SK-N-SH (cell line): ENCODE data around the gene SIGLEC12. TPM values are rescaled to one million over a fixed set of nuclear protein-coding genes. Genes with fewer than 3 reads are reported as not detected.

ENCODE experiments used
- CTCF ChIA-PET: fragments of 300-600, 350-600 bp; formaldehyde crosslinking; extraction: SDS; loops from one replicate; lab custom pipeline; 2021; lab: Yijun Ruan, JAX
- POLR2A ChIA-PET: fragments of 350-600 bp; sonication (Branson Sonifier 250); formaldehyde crosslinking; extraction: SDS; loops from one replicate; lab custom pipeline; 2020; ENCODE audit warnings: antibody characterized with exemption, inconsistent platforms; lab: Yijun Ruan, JAX
- DNase-seq: peaks from one replicate; pipeline ENCODE4 v3.0.0; 2012
- H2AFZ ChIP-seq: fragments of 200-600 bp; sonication (generic); 2 replicates; pipeline ENCODE4 v1.8.1; 2016; ENCODE audit warnings: antibody characterized with exemption, mild to moderate bottlenecking, low read depth
- H3F3A ChIP-seq: fragments of 200-600 bp; sonication (generic); replicated peaks from 2 replicates; pipeline ENCODE3; 2016; ENCODE audit warnings: antibody characterized with exemption, mild to moderate bottlenecking; ENCODE audit not compliant: insufficient read depth
- H3K27ac ChIP-seq, 2 experiments: fragments of 200-500 bp in 1 of 2; fragments of 200-600 bp in 1 of 2; sonication (Bioruptor generic) in 1 of 2; sonication (generic), shearing (Covaris generic) in 1 of 2; 2 replicates each; pipeline versions ENCODE4 v1.5.1 to v1.6.1; 2014 to 2016; ENCODE audit warnings: low read depth in 2 of 2, inconsistent platforms in 1 of 2, low read length in 1 of 2, mild to moderate bottlenecking in 1 of 2, mixed read lengths in 1 of 2
- H3K27me3 ChIP-seq: fragments of 200-600 bp; sonication (generic), shearing (Covaris generic); 2 replicates; pipeline ENCODE4 v1.6.1; 2016; ENCODE audit warnings: mixed run types; ENCODE audit not compliant: insufficient read depth
- H3K36me3 ChIP-seq, 2 experiments: fragments of 200-500 bp in 1 of 2; fragments of 200-600 bp in 1 of 2; sonication (Bioruptor generic) in 1 of 2; sonication (generic) in 1 of 2; replicated peaks in 1 of 2; 2 replicates each; pipeline versions ENCODE3 to v1.5.1; 2014 to 2016; ENCODE audit warnings: low read length in 1 of 2, mild to moderate bottlenecking in 1 of 2; ENCODE audit not compliant: insufficient read depth in 2 of 2, control insufficient read depth in 1 of 2
- H3K4me1 ChIP-seq, 2 experiments: fragments of 200-500 bp in 1 of 2; fragments of 200-600 bp in 1 of 2; sonication (Bioruptor generic) in 1 of 2; sonication (generic), shearing (Covaris generic) in 1 of 2; 2 replicates each; pipeline versions ENCODE4 v1.5.1 to v1.6.1; 2014 to 2016; ENCODE audit warnings: low read depth in 1 of 2, low read length in 1 of 2, mixed run types in 1 of 2; ENCODE audit not compliant: insufficient read depth in 2 of 2, control insufficient read depth in 1 of 2
- H3K4me2 ChIP-seq: fragments of 200-600 bp; sonication (generic), shearing (Covaris generic); 2 replicates; pipeline ENCODE4 v1.6.1; 2017; ENCODE audit warnings: mixed run types
- H3K4me3 ChIP-seq, 2 experiments: fragments of 200-500 bp in 1 of 2; fragments of 200-600 bp in 1 of 2; sonication (Bioruptor generic) in 1 of 2; sonication (generic), shearing (Covaris generic) in 1 of 2; 2 replicates each; pipeline versions ENCODE4 v1.5.1 to v1.8.1; 2014 to 2016; ENCODE audit warnings: low read depth in 2 of 2, inconsistent platforms in 1 of 2, low read length in 1 of 2, mild to moderate bottlenecking in 1 of 2, mixed read lengths in 1 of 2, moderate library complexity in 1 of 2
- H3K79me2 ChIP-seq: fragments of 200-600 bp; sonication (generic); 2 replicates; pipeline ENCODE4 v1.8.1; 2017; ENCODE audit warnings: mild to moderate bottlenecking; ENCODE audit not compliant: insufficient read depth
- H3K9ac ChIP-seq: fragments of 200-600 bp; sonication (generic); 2 replicates; pipeline ENCODE4 v1.6.1; 2017; ENCODE audit warnings: mixed run types
- H3K9me2 ChIP-seq: fragments of 200-600 bp; sonication (generic); 2 replicates; pipeline ENCODE4 v1.6.1; 2017; ENCODE audit warnings: mixed run types
- H3K9me3 ChIP-seq: fragments of 200-600 bp; sonication (generic); 2 replicates; pipeline ENCODE4 v1.6.1; 2017; ENCODE audit warnings: mixed run types, mild to moderate bottlenecking, moderate library complexity
- H4K20me1 ChIP-seq: fragments of 200-600 bp; sonication (generic); 2 replicates; pipeline ENCODE4 v1.6.1; 2017; ENCODE audit warnings: mild to moderate bottlenecking, mixed run types; ENCODE audit not compliant: insufficient read depth
- CTCF ChIP-seq: fragments of 200-600 bp; sonication (generic); IDR thresholded peaks from 2 replicates; pipeline ENCODE4 v1.6.1; 2017; ENCODE audit warnings: antibody characterized with exemption, mild to moderate bottlenecking, moderate library complexity
- EZH2phosphoT487 ChIP-seq: fragments of 200-600 bp; sonication (generic); IDR thresholded peaks from 2 replicates; pipeline ENCODE4 v1.6.1; 2017; ENCODE audit warnings: low read depth, mixed run types, mild to moderate bottlenecking, antibody characterized with exemption, moderate library complexity, borderline replicate concordance
- FOXJ3 ChIP-seq: sonication (generic); formaldehyde crosslinking; IDR thresholded peaks from 2 replicates; pipeline ENCODE4 v1.5.1; 2020; ENCODE audit warnings: mild to moderate bottlenecking, missing genetic modification reagents
- GABPA ChIP-seq: IDR thresholded peaks from 2 replicates; pipeline ENCODE4 v1.4.0; 2012; ENCODE audit warnings: low read depth, mild to moderate bottlenecking
- GATA2 ChIP-seq: sonication (generic); formaldehyde crosslinking; IDR thresholded peaks from 2 replicates; pipeline ENCODE4 v1.5.0; 2020; ENCODE audit warnings: mild to moderate bottlenecking, missing genetic modification reagents
- MAX ChIP-seq: IDR thresholded peaks from 2 replicates; pipeline ENCODE4 v1.4.0; 2012; ENCODE audit warnings: low read depth
- PBX3 ChIP-seq: IDR thresholded peaks from 2 replicates; pipeline ENCODE4; 2012
- RAD21 ChIP-seq: IDR thresholded peaks from 2 replicates; pipeline ENCODE4 v1.6.1; 2012; ENCODE audit warnings: mild to moderate bottlenecking, low read length
- REST ChIP-seq: IDR thresholded peaks from 2 replicates; pipeline ENCODE4 v1.6.1; 2012; ENCODE audit warnings: mild to moderate bottlenecking, low read depth, low read length, moderate library complexity
- RFX5 ChIP-seq: IDR thresholded peaks from 2 replicates; pipeline ENCODE4 v1.6.1; 2012; ENCODE audit warnings: mild to moderate bottlenecking, improper control_type of control experiment, low read length
- TCF12 ChIP-seq: IDR thresholded peaks from 2 replicates; pipeline ENCODE4 v1.4.0; 2012
- TEAD4 ChIP-seq: IDR thresholded peaks from 2 replicates; pipeline ENCODE4 v1.4.0; 2012; ENCODE audit warnings: mild to moderate bottlenecking, borderline replicate concordance; ENCODE audit not compliant: insufficient read depth
- USF1 ChIP-seq: IDR thresholded peaks from 2 replicates; pipeline ENCODE4 v1.4.0; 2012; ENCODE audit warnings: low read depth, borderline replicate concordance
- YY1 ChIP-seq: IDR thresholded peaks from 2 replicates; pipeline ENCODE4 v1.4.0; 2012; ENCODE audit warnings: low read depth, mild to moderate bottlenecking
- WGBS: methylation state at CpG from one replicate; pipeline ENCODE4 v1.1.6; 2017; ENCODE audit warnings: low lambda C conversion rate; 5-methylcytosine and 5-hydroxymethylcytosine counted together
- polyA plus RNA-seq, 3 experiments: library from polyadenylated mRNA; depleted of rRNA; stranded (reverse); fragments of >200 nt; gene quantifications; 2 replicates each; pipeline ENCODE4 v1.2.3, GENCODE V29; 2012

Gene SIGLEC12
- polyA plus RNA-seq, 1 of the 3 experiments (the other 2 are of a cell fraction) = not detected

- Histone ChIP-seq H3K36me3 (no peaks in the 10 kb centered on the region), H3K4me2 (no peak overlapping the region), H3K4me1 (no peaks in the 10 kb centered on the region), H2AFZ (no peak overlapping the region), H3K4me3 (no peak overlapping the region)
- DNase-seq = no peak
- WGBS = 23% methylated on average over 2 of the region's 4 CpGs
- CTCF ChIA-PET = no interaction called here
- TF ChIP-seq YY1 (no peak), TCF12 (no peak), REST (no peak), TEAD4 (no peak), MAX (no peak), FOXJ3 (CRISPR knock-in tag) (no peak), EZH2phosphoT487 (no peak), CTCF (no peak)
- TF ChIP-seq, all 33 proteins: peak for 0
- Histone ChIP-seq H3K79me2 (no peaks in the 10 kb centered on the region), H3F3A (no peaks in the 10 kb centered on the region), H4K20me1 (no peaks in the 10 kb centered on the region), H3K9ac (no peak overlapping the region), H3K9me3 (no peaks in the 10 kb centered on the region), H3K9me2 (no peaks in the 10 kb centered on the region), H3K27me3 (peaks cover 31% of the 10 kb centered on the region; the same call in 1 of the 2 replicates), H3K27ac (no peak overlapping the region)
- POLR2A ChIA-PET = no interaction called here
Measured at GRCh38 chr19:51548891-51549305, 47.3 kb upstream of the SIGLEC12 start.

GRCh38 chr19:51548213-51548651 lies 46.6 kb upstream of the SIGLEC12 start:
- Histone ChIP-seq H3K27ac (no peak overlapping the region), H3K4me1 (no peaks in the 10 kb centered on the region), H3K9ac (no peak overlapping the region), H3K9me3 (no peaks in the 10 kb centered on the region), H2AFZ (no peak overlapping the region), H3F3A (no peaks in the 10 kb centered on the region), H3K4me3 (no peak overlapping the region), H3K79me2 (no peaks in the 10 kb centered on the region), H3K36me3 (no peaks in the 10 kb centered on the region), H3K27me3 (peaks cover 33% of the 10 kb centered on the region; the same call in 1 of the 2 replicates), H3K9me2 (no peaks in the 10 kb centered on the region), H4K20me1 (no peaks in the 10 kb centered on the region), H3K4me2 (no peak overlapping the region)
- 18% methylated on average over 5 of the region's 5 CpGs for WGBS
- no peak for DNase-seq
- CTCF ChIA-PET = interaction anchor here (0.7 to 1.9 kb wide), 3 partner anchors 33 to 113 kb away, joined by 3 to 6 read pairs (median 3); no protein-coding TSS in a partner anchor
- POLR2A ChIA-PET = no interaction called here
- no peak for TF ChIP-seq CTCF
- no peak for TF ChIP-seq GABPA
- TF ChIP-seq GATA2 (CRISPR knock-in tag) = no peak
- TF ChIP-seq PBX3 = no peak
- no peak for TF ChIP-seq RAD21
- TF ChIP-seq USF1 = no peak
- no peak for TF ChIP-seq TEAD4
- TF ChIP-seq RFX5 = no peak
- no peak for TF ChIP-seq MAX
